ENCODE measurements around the gene HOXC11. TPM values are rescaled to one million over a fixed set of nuclear protein-coding genes. Genes with fewer than 3 reads are reported as not detected.

The HOXC11 gene
- total RNA-seq, 2 experiments from 2014 or later = not detected

GRCh38 chr12:54002278-54002914 is 29.5 kb downstream of the HOXC11 start:
- CTCF ChIA-PET = interaction anchor here (1.2 to 4.5 kb wide), 5 partner anchors 17 to 206 kb away, joined by 3 to 19 read pairs (median 4); partner anchors contain the start of genes HOXC10 and HOXC5
- no peak for ATAC-seq

GRCh38 chr12:54002915-54003389 is 30.0 kb downstream of the HOXC11 start:
- CTCF ChIA-PET = interaction anchor here (1.5 to 1.8 kb wide), 4 partner anchors 30 to 257 kb away, joined by 3 to 6 read pairs (median 4); partner anchors contain the start of gene HOXC5
- peaks cover 95% of the 10 kb centered on the region for H3K27me3 Mint-ChIP-seq (ENCODE audit: low read depth)
- H3K4me3 Mint-ChIP-seq = no peak overlapping the region
- peaks cover 13% of the 10 kb centered on the region for H3K4me1 Mint-ChIP-seq (ENCODE audit: low read depth)
- H3K27ac Mint-ChIP-seq = no peak overlapping the region
- no peak for DNase-seq
- no peak for ATAC-seq
- no peaks in the 10 kb centered on the region for H3K36me3 Mint-ChIP-seq (ENCODE audit: low read depth)
- no peaks in the 10 kb centered on the region for H3K9me3 Mint-ChIP-seq (ENCODE audit: insufficient read depth)
- POLR2A ChIA-PET = no interaction called here

More at GRCh38 chr12:54002278-54002914, 29.5 kb downstream of the HOXC11 start:
- H3K27ac Mint-ChIP-seq = no peak overlapping the region
- no peaks in the 10 kb centered on the region for H3K36me3 Mint-ChIP-seq (ENCODE audit: low read depth)
- H3K9me3 Mint-ChIP-seq (ENCODE audit: insufficient read depth) = no peaks in the 10 kb centered on the region
- H3K4me1 Mint-ChIP-seq (ENCODE audit: low read depth) = peaks cover 17% of the 10 kb centered on the region
- POLR2A ChIA-PET = no interaction called here
- H3K27me3 Mint-ChIP-seq (ENCODE audit: low read depth) = peaks cover 95% of the 10 kb centered on the region
- no peak for DNase-seq
- no peak overlapping the region for H3K4me3 Mint-ChIP-seq

GRCh38 chr12:54003625-54004024 is 30.7 kb downstream of the HOXC11 start:
- Mint-ChIP-seq H3K36me3 (ENCODE audit: low read depth) (no peaks in the 10 kb centered on the region), H3K9me3 (ENCODE audit: insufficient read depth) (no peaks in the 10 kb centered on the region), H3K4me3 (no peak overlapping the region), H3K27ac (no peak overlapping the region), H3K27me3 (ENCODE audit: low read depth) (peaks cover 95% of the 10 kb centered on the region), H3K4me1 (ENCODE audit: low read depth) (peaks cover 13% of the 10 kb centered on the region)
- POLR2A ChIA-PET = no interaction called here
- CTCF ChIA-PET = interaction anchor here (0.9 to 6.3 kb wide), 10 partner anchors 12 to 258 kb away, joined by 3 to 89 read pairs (median 6); partner anchors contain the start of genes HOXC5 and SMUG1
- ATAC-seq (no peak), DNase-seq (no peak)

- Mint-ChIP-seq H3K4me1 (ENCODE audit: low read depth) (peaks cover 15% of the 10 kb centered on the region), H3K4me3 (no peak overlapping the region), H3K36me3 (ENCODE audit: low read depth) (no peaks in the 10 kb centered on the region), H3K9me3 (ENCODE audit: insufficient read depth) (no peaks in the 10 kb centered on the region), H3K27me3 (ENCODE audit: low read depth) (peaks cover 93% of the 10 kb centered on the region), H3K27ac (no peak overlapping the region)
- no peak for ATAC-seq
- POLR2A ChIA-PET = no interaction called here
- DNase-seq = no peak
- CTCF ChIA-PET = interaction anchor here (0.9 to 6.3 kb wide), 11 partner anchors 12 to 258 kb away, joined by 3 to 89 read pairs (median 6); partner anchors contain the start of genes HOXC5 and SMUG1
Measured at GRCh38 chr12:54004063-54004840, 31.3 kb downstream of the HOXC11 start.

GRCh38 chr12:54004841-54005530 is 32.1 kb downstream of the HOXC11 start:
- Mint-ChIP-seq H3K27ac (no peak overlapping the region), H3K4me1 (ENCODE audit: low read depth) (peaks cover 20% of the 10 kb centered on the region), H3K27me3 (ENCODE audit: low read depth) (peaks cover 93% of the 10 kb centered on the region), H3K9me3 (ENCODE audit: insufficient read depth) (no peaks in the 10 kb centered on the region), H3K36me3 (ENCODE audit: low read depth) (no peaks in the 10 kb centered on the region), H3K4me3 (no peak overlapping the region)
- ChIA-PET CTCF (interaction anchor here (0.7 to 7.0 kb wide), 17 partner anchors 13 to 247 kb away, joined by 3 to 91 read pairs (median 6); partner anchors contain the start of genes HOXC5 and SMUG1), POLR2A (interaction anchor here (1.0 kb wide), 1 partner anchor 28 kb away, joined by 5 read pairs; the partner anchor contains the start of gene HOXC5)
- DNase-seq = no peak
- ATAC-seq = no peak

- Mint-ChIP-seq H3K27ac (no peak overlapping the region), H3K4me3 (no peak overlapping the region), H3K4me1 (ENCODE audit: low read depth) (peaks cover 20% of the 10 kb centered on the region), H3K27me3 (ENCODE audit: low read depth) (peaks cover 95% of the 10 kb centered on the region), H3K9me3 (ENCODE audit: insufficient read depth) (no peaks in the 10 kb centered on the region), H3K36me3 (ENCODE audit: low read depth) (no peaks in the 10 kb centered on the region)
- CTCF ChIA-PET = interaction anchor here (0.6 to 7.0 kb wide), 28 partner anchors 7 to 315 kb away, joined by 3 to 91 read pairs (median 5); partner anchors contain the start of genes HOXC12, HOXC5 and SMUG1
- DNase-seq = no peak
- peak; percentile 6 for ATAC-seq
- POLR2A ChIA-PET = interaction anchor here (0.6 to 1.0 kb wide), 2 partner anchors 27 to 34 kb away, joined by 3 to 5 read pairs; partner anchors contain the start of gene HOXC5
Measured at GRCh38 chr12:54005531-54005852, 32.6 kb downstream of the HOXC11 start.

- peaks cover 20% of the 10 kb centered on the region for H3K4me1 Mint-ChIP-seq (ENCODE audit: low read depth)
- no peaks in the 10 kb centered on the region for H3K9me3 Mint-ChIP-seq (ENCODE audit: insufficient read depth)
- DNase-seq (peak; percentile 88), ATAC-seq (peak; percentile 82)
- peak overlapping the region; percentile 71 for H3K4me3 Mint-ChIP-seq
- no peak overlapping the region for H3K27ac Mint-ChIP-seq
- ChIA-PET POLR2A (interaction anchor here (0.6 to 1.0 kb wide), 2 partner anchors 27 to 35 kb away, joined by 3 to 5 read pairs; partner anchors contain the start of gene HOXC5), CTCF (interaction anchor here (0.6 to 7.0 kb wide), 29 partner anchors 8 to 315 kb away, joined by 3 to 91 read pairs (median 5); partner anchors contain the start of genes HOXC10, HOXC12, HOXC5 and SMUG1)
- no peaks in the 10 kb centered on the region for H3K36me3 Mint-ChIP-seq (ENCODE audit: low read depth)
- peaks cover 92% of the 10 kb centered on the region for H3K27me3 Mint-ChIP-seq (ENCODE audit: low read depth)
Measured at GRCh38 chr12:54005853-54006558, 33.1 kb downstream of the HOXC11 start.

GRCh38 chr12:54006559-54007220 is 33.8 kb downstream of the HOXC11 start:
- H3K27ac Mint-ChIP-seq = no peak overlapping the region
- H3K27me3 Mint-ChIP-seq (ENCODE audit: low read depth) = peaks cover 92% of the 10 kb centered on the region
- H3K4me1 Mint-ChIP-seq (ENCODE audit: low read depth) = peaks cover 20% of the 10 kb centered on the region
- H3K36me3 Mint-ChIP-seq (ENCODE audit: low read depth) = no peaks in the 10 kb centered on the region
- ChIA-PET CTCF (interaction anchor here (1.0 to 7.0 kb wide), 20 partner anchors 9 to 210 kb away, joined by 3 to 91 read pairs (median 5); partner anchors contain the start of genes HOXC10, HOXC12, HOXC5 and SMUG1), POLR2A (no interaction called here)
- ATAC-seq = no peak
- H3K9me3 Mint-ChIP-seq (ENCODE audit: insufficient read depth) = no peaks in the 10 kb centered on the region
- H3K4me3 Mint-ChIP-seq = peak overlapping the region; percentile 71
- no peak for DNase-seq

GRCh38 chr12:54007538-54008259 is 34.8 kb downstream of the HOXC11 start:
- DNase-seq (no peak), ATAC-seq (no peak)
- peaks cover 20% of the 10 kb centered on the region for H3K4me1 Mint-ChIP-seq (ENCODE audit: low read depth)
- no peaks in the 10 kb centered on the region for H3K36me3 Mint-ChIP-seq (ENCODE audit: low read depth)
- H3K27me3 Mint-ChIP-seq (ENCODE audit: low read depth) = peaks cover 91% of the 10 kb centered on the region
- CTCF ChIA-PET = interaction anchor here (0.8 to 7.0 kb wide), 14 partner anchors 9 to 206 kb away, joined by 3 to 91 read pairs (median 8); partner anchors contain the start of genes HOXC10, HOXC5 and SMUG1
- no peak overlapping the region for H3K27ac Mint-ChIP-seq
- POLR2A ChIA-PET = interaction anchor here (0.8 kb wide), 1 partner anchor 8 kb away, joined by 3 read pairs; no protein-coding TSS in a partner anchor
- no peaks in the 10 kb centered on the region for H3K9me3 Mint-ChIP-seq (ENCODE audit: insufficient read depth)
- no peak overlapping the region for H3K4me3 Mint-ChIP-seq

GRCh38 chr12:54008260-54008552 is 35.3 kb downstream of the HOXC11 start:
- Mint-ChIP-seq H3K27me3 (ENCODE audit: low read depth) (peaks cover 91% of the 10 kb centered on the region), H3K9me3 (ENCODE audit: insufficient read depth) (no peaks in the 10 kb centered on the region), H3K36me3 (ENCODE audit: low read depth) (no peaks in the 10 kb centered on the region), H3K4me3 (no peak overlapping the region), H3K4me1 (ENCODE audit: low read depth) (peaks cover 20% of the 10 kb centered on the region), H3K27ac (no peak overlapping the region)
- ChIA-PET CTCF (interaction anchor here (0.8 to 7.0 kb wide), 7 partner anchors 8 to 200 kb away, joined by 3 to 91 read pairs (median 10); partner anchors contain the start of genes HOXC10, HOXC5 and SMUG1), POLR2A (interaction anchor here (0.8 kb wide), 1 partner anchor 9 kb away, joined by 3 read pairs; no protein-coding TSS in a partner anchor)
- ATAC-seq = no peak
- DNase-seq = no peak
